Cardiac fibroblast (primary cell): ENCODE measurements around the gene KIF11.
A peak's percentile ranks its signal among the peaks of the same experiment; 100 is the strongest.

Source experiments
- DNase-seq, 2 donors: peaks; one replicate each; pipeline versions ENCODE4 v3.0.0 to v3.0.0-alpha.2; 2010; ENCODE audit warnings: low read depth in 2 of 2
- H3K4me3 ChIP-seq, 2 donors: replicated peaks in 1 of 2; 1 replicate in 1 of 2; 2 replicates in 1 of 2; pipeline ENCODE4 v1.5.1; 2011; ENCODE audit warnings: low read depth in 2 of 2, low read length in 2 of 2, mild to moderate bottlenecking in 2 of 2, moderate library complexity in 1 of 2
- CTCF ChIP-seq: IDR thresholded peaks from one replicate; pipeline ENCODE4 v1.5.1; 2011; ENCODE audit warnings: low read depth, mild to moderate bottlenecking, low read length, inconsistent platforms

Gene KIF11

GRCh38 chr10:92590623-92591549, 2.0 kb upstream of the KIF11 start:
- peak; percentile 53 for TF ChIP-seq CTCF
- peak overlapping the region; percentile 79 to 85 for H3K4me3 ChIP-seq
- DNase-seq, result peak; percentile 64 to 73

- peak overlapping the region; percentile 79 to 85 for H3K4me3 ChIP-seq
- DNase-seq, result peak; percentile 94 to 96
- TF ChIP-seq CTCF, result no peak
Measured at GRCh38 chr10:92591550-92592022, 1.3 kb upstream of the KIF11 start.

GRCh38 chr10:92593619-92594588, 974 bp downstream of the KIF11 start:
- H3K4me3 ChIP-seq, result peak overlapping the region; percentile 79 to 85
- no peak for TF ChIP-seq CTCF
- peak in 1 of 2 donors; percentile 27 for DNase-seq

- no peak overlapping the region for H3K4me3 ChIP-seq
- no peak for DNase-seq
- no peak for TF ChIP-seq CTCF
Measured at GRCh38 chr10:92595505-92595904, 2.6 kb downstream of the KIF11 start.

- TF ChIP-seq CTCF, result no peak
- peak; percentile 36 to 79 for DNase-seq
- no peak overlapping the region for H3K4me3 ChIP-seq
Measured at GRCh38 chr10:92598321-92598720, 5.4 kb downstream of the KIF11 start.

GRCh38 chr10:92604841-92605240, 11.9 kb downstream of the KIF11 start:
- TF ChIP-seq CTCF, result no peak
- no peak overlapping the region for H3K4me3 ChIP-seq
- no peak for DNase-seq
